Measurements from ENCODE around the gene TPMT.
"Not testable (repeated sequence)": the region's sequence is repeated elsewhere in the genome, so short reads cannot be mapped to it uniquely, and the experiment has no call there.

Gene TPMT

GRCh38 chr6:18155864-18156421 lies 1.1 kb upstream of the TPMT start:
- DNase-seq (ENCODE audit: low spot score): peak; percentile 50

GRCh38 chr6:18155150-18155863 lies 430 bp upstream of the TPMT start, which contains the start of gene KDM1B:
TSS of gene KDM1B (plus strand) at chr6:18155422. CDS start at chr6:18159896, 4,474 bp downstream.
- peak; percentile 99 for DNase-seq (ENCODE audit: low spot score)

DNA sequence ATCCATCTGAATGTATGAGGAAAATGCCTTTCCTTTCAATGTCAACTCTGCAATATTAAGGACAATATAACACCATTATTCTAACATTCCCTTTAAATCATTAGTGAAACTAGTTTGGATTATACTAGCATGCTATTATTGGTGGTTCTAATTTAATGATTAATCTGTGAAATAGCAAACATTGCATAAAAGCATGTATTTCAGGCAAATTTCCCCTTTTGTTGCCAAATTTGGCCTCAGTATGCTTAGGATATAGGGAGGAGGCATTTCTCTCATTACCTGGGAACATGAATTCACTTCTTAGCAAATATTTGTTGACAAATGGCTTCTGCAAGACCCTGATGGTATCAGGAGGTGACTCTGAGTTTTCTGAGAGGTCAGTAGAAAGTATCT lies 1.6 kb downstream of the TPMT start:
- DNase-seq (ENCODE audit: low spot score): no peak

DNA sequence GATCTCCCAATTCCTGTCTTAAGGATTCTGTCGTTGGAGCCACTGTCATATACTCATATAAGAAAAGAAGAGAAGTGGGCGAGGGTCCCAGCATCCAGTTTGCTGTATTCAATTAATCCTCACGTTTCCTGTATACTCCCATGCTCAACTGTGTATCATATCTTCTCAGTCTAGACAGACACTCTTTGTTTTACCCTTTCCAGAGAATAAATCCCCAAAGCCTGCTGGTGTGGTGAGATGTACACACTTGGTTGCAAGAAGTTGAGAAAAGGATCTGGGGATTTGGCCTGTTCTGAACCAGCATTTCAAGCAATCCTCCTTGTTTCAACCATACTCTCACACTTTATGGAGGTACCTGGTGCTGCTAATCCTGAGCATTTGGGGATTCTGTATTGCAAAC lies 3.1 kb downstream of the TPMT start:
- no peak for DNase-seq (ENCODE audit: low spot score)

- DNase-seq (ENCODE audit: low spot score): not testable (repeated sequence)
These were observed 3.5 kb downstream of the TPMT start for GRCh38 chr6:18151391-18151790.

GRCh38 chr6:18148304-18149025 lies 6.4 kb downstream of the TPMT start:
- peak; percentile 73 for DNase-seq (ENCODE audit: low spot score)

GRCh38 chr6:18147616-18148015 lies 7.3 kb downstream of the TPMT start:
- DNase-seq (ENCODE audit: low spot score): no peak

- DNase-seq (ENCODE audit: low spot score): peak; percentile 60
These were observed 7.7 kb downstream of the TPMT start for GRCh38 chr6:18147160-18147559.

DNA sequence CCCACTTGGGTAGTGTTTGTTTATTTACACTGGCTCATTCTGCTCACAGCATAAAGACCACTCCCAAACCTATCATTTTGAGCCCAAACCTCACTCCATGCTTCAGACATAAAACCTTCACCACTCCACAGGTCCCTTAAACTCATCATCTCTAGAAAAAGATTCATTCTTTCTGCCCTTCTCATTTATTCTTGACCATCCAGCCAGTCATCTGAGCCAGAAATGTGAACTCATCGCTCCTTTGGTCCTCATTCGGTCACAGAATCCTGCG lies 12.4 kb downstream of the TPMT start:
- DNase-seq (ENCODE audit: low spot score): no peak

- no peak for DNase-seq (ENCODE audit: low spot score)
These were observed 12.9 kb downstream of the TPMT start for GRCh38 chr6:18141805-18142590.

DNA sequence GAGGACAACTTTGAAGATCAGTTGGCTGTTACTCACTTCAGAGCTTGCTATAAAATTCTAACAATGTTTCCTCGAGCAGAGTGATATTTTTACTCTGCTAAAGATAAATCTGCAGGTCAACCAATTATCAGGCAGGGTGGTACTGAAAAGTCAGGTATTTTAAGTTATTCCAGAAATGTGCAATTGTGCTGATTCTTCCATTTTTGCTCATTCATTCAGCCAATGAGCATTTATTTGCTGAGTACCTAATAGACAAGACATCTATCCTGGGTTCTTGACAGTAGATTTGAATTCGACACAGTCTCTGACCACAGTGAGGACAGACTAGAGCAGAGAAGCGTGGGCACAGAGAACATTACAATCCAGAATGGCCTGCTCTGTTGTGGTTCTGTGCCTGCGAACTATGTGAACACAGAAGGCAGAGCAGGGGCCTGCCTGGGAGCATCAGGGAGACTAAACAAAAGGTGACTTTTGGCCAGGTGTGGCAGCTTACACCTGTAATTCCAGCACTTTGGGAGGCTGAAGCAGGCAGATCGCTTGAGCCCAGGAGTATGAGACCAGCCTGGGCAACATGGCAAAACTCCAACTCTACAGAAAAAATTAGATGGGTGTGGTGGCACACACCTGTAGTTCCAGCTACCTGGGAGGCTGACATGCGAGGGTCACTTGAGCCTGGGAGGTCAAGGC lies 14.8 kb downstream of the TPMT start:
- no peak for DNase-seq (ENCODE audit: low spot score)

DNA sequence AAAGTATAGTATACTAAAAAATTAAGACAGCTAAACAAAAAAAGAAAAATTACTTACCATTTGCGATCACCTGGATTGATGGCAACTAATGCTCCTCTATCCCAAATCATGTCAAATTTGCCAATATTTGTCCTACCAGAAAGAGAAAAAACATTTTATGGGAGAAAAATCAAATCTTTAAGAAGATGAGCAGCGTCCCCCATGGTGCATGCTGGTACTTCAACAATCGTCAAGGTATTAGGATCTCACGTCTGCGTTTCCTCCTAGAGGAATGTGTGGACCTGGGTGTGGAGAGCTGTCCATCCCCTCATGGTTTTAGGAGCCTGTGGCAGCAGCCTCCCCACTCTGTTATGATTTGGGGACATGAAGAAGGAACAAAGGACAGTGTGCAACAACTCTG lies 16.0 kb downstream of the TPMT start:
- DNase-seq (ENCODE audit: low spot score): no peak

DNA sequence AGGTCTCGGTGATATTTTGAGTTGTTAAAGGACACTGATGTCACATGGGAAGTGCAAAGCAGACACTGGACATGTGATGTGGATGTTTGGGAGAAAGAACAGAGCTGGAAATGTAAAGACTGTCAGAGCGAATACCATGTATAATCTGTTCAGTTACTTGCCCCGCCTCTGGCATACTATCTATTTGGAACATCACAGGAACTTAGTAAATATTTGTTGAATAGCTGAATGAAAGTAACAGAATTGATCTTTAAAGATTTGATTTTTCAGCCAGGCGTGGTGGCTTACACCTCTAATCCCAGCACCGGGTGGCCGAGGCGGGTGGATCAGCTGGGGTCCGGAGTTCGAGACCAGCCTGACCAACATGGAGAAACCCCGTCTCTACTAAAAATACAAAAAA lies 18.6 kb downstream of the TPMT start:
- DNase-seq (ENCODE audit: low spot score): no peak

DNA sequence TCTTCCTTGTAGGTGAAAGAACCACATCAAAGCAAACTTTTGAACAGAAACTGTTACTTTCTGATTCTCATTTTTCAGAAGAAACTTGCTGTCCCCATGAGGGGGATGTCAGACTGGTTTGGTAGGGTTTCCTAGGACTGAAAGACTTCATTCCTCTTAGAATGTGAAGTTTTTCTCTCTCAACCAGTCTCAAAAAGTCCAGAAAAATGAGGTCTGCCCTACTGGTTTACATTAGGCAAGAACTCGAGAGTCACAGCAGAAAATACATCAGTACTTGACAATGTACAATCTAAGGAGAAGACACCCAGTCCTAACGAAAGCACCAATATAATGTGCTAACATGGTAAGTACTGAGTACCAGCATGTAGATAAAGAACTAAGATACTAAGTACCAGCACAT lies 19.7 kb downstream of the TPMT start:
- DNase-seq (ENCODE audit: low spot score): no peak

DNA sequence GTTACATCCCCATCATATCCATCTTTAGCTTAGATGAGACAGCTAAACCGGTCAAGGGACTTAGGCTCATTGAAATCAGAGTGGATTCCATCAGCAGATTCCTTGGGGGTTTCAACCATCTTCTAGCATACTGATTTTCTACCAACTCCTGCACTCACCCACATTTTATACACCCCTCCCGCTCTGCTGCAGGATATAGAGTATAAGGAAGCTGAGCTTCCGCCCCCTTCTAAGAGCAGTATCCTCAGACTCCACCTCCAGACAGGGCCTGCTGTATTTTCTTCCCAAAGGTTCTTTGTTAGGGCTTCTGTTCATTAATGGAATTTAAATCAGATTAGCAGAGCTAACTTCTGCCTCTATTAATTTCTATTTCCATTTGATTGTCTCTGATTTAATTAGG lies 22.5 kb downstream of the TPMT start:
- DNase-seq (ENCODE audit: low spot score): no peak

GRCh38 chr6:18126121-18126520 lies 28.8 kb downstream of the TPMT start:
- peak; percentile 19 for DNase-seq (ENCODE audit: low spot score)

GRCh38 chr6:18122128-18123093 lies 32.5 kb downstream of the TPMT start, which contains the start of gene NHLRC1:
TSS of gene NHLRC1 (minus strand) at chr6:18122677. CDS start at chr6:18122606, 71 bp downstream.
- DNase-seq (ENCODE audit: low spot score): peak; percentile 95

DNA sequence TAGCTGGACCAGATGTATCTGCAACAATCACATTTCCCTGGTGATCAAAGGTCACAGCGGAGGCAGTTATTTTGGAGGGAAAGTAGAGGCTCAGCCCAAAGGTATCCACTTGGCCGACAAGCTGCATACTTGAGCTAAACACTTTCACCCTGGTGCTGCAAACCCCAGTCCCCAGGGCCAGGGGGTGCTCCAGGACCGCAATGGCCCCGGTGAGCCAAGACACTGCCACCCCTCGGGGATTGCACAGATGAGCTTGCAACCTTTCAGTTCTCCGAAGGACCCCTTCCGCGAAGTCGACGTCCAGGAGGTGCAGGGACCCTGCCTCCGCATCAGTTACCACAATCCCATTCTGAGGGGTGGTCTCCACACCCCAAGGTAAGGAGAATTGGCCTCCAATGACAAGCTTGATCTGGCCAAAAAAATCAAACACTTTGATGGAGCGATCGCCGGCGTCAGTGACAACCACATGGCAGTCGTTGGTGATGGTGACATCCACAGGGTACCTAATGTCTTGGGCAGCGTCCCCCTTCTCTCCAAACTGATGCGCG lies 33.2 kb downstream of the TPMT start:
- no peak for DNase-seq (ENCODE audit: low spot score)

DNA sequence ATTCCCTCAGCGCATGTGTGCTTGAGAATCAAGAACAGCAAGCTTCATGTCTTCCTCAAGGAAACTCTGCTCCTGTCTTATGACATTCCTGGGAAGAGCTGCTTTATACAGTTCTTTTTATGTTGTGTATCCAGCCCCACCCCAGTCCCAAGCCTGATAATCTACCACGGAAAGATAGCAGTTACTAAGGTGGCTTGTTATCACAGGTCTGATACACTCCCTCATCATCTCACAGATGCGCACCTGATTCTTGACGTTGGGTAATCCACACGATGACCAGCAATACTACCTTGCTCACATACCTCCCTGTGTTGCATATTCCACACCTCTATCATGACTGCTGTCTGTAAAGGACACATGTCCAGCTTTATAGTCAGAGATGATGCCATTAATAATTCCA lies 35.6 kb downstream of the TPMT start:
- no peak for DNase-seq (ENCODE audit: low spot score)

- no peak for DNase-seq (ENCODE audit: low spot score)
These were observed 36.5 kb downstream of the TPMT start for GRCh38 chr6:18118330-18118729.

DNA sequence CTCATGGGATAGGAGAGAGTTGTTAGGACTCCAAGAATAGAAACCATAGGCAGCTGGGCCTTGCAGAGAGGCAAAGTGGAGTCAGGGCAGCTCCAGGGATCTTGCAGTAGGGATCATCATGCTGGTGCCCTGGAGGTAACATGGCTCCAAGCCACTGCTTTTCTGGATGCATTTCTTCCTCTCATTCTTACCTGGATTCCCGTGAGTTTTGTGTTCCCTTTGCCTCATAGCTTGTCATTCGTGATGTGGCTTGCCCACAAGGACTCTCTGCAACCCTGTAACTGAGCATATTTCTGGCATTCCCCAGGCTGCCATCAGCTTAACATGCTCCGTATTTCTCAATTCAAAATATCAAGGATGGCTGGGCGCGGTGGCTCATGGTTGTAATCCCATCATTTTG lies 37.7 kb downstream of the TPMT start:
- no peak for DNase-seq (ENCODE audit: low spot score)
